ENCODE measurements around the gene VKORC1. TPM values are rescaled to one million over a fixed set of nuclear protein-coding genes. Genes with fewer than 3 reads are reported as not detected.

VKORC1 gene
- total RNA-seq, 1 experiment from 2014 or later, result 83.8 TPM

DNA sequence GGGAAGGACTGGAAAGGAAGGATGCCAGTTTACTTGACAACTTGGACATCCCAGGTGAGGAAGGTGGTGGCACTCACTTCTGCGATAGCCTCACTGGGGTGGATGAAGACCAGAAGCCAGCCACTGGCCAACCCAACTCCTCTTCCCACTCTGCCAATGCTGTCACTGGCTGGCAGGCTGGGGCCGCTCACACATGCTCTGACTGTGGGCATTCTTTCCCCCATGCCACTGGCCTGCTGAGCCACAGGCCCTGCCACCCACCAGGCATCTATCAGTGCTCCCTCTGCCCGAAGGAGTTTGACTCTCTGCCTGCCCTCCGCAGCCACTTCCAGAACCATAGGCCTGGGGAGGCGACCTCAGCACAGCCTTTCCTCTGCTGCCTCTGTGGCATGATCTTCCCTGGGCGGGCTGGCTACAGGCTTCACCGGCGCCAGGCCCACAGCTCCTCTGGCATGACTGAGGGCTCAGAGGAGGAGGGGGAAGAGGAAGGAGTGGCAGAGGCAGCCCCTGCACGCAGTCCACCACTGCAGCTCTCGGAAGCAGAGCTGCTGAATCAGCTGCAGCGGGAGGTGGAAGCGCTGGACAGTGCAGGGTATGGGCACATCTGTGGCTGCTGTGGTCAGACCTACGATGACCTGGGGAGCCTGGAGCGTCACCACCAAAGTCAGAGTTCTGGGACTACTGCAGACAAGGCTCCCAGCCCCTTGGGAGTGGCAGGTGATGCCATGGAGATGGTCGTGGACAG lies 15.8 kb downstream of the VKORC1 start:
- intact Hi-C loops (cut with micrococcal nuclease), result loop anchor here (10.0 kb wide), 1 partner anchor 376 kb away; the partner anchor contains the start of gene ARMC5
- Histone ChIP-seq H3K9me3 (ENCODE audit: control insufficient read depth in 1 of 2, insufficient read depth in 1 of 2, low read depth in 1 of 2, low read length in 2 of 2) (no peaks in the 10 kb centered on the region), H2AFZ (ENCODE audit: low read depth, low read length, poor library complexity, severe bottlenecking) (no peak overlapping the region), H3K27ac (ENCODE audit: low read depth, low read length) (no peak overlapping the region), H3K79me2 (ENCODE audit: insufficient read depth, low read length) (peaks cover 38% of the 10 kb centered on the region), H3K4me3 (replicated peaks in 1 of 2; ENCODE audit: low read depth in 1 of 2, low read length in 2 of 2) (no peak overlapping the region), H3K4me2 (ENCODE audit: low read length) (no peak overlapping the region), H4K20me1 (ENCODE audit: insufficient read depth) (no peaks in the 10 kb centered on the region), H3K27me3 (ENCODE audit: insufficient read depth, low read length) (no peaks in the 10 kb centered on the region), H3K9ac (ENCODE audit: low read length) (no peak overlapping the region), H3K9me2 (ENCODE audit: insufficient read depth) (no peaks in the 10 kb centered on the region), H3K4me1 (ENCODE audit: control insufficient read depth in 1 of 2, insufficient read depth in 2 of 2, low read length in 2 of 2) (peaks cover 3 to 19% of the 10 kb centered on the region in 2 experiments; a peak in 2 of 4 replicates), H3K36me3 (ENCODE audit: control insufficient read depth in 1 of 2, insufficient read depth in 2 of 2, low read length in 2 of 2) (peaks cover 19 to 42% of the 10 kb centered on the region in 2 experiments)
- no peak for ATAC-seq
- no peak for DNase-seq (ENCODE audit: low read depth, low spot score)
- BruUV-seq (replicated peaks), result no TSS peak
- ChIA-PET RAD21 (ENCODE audit: low non-redundant PET in 1 of 2, low total read pairs in 2 of 2, uncharacterized antibody in 2 of 2, unreplicated experiment in 2 of 2) (no interaction called here), CTCF (no interaction called here), POLR2A (no interaction called here)
- TF ChIP-seq EGR1 (IDR thresholded peaks at IDR 0.05; ENCODE audit: low read depth) (no peak), ZNF274 (IDR thresholded peaks at IDR 0.05; ENCODE audit: low read depth, low read length) (no peak), POLR2AphosphoS5 (IDR thresholded peaks at IDR 0.05; ENCODE audit: low read depth, low read length) (no peak), ELF1 (IDR thresholded peaks at IDR 0.05; ENCODE audit: borderline replicate concordance, low read depth) (no peak), EZH2 (IDR thresholded peaks at IDR 0.05) (no peak), SP1 (IDR thresholded peaks at IDR 0.05; ENCODE audit: low read depth) (no peak)

- TF ChIP-seq YY1 (IDR thresholded peaks at IDR 0.05; ENCODE audit: extremely low read depth, insufficient replicate concordance, low read depth, low read length) (no peak), CTCF (IDR thresholded peaks at IDR 0.05 in 2 of 3, conservative IDR thresholded peaks at IDR 0.05 in 1 of 3; ENCODE audit: borderline replicate concordance in 1 of 3, insufficient read depth in 1 of 3, low read depth in 2 of 3, low read length in 2 of 3) (peak in 1 of 3 experiments; percentile 26; a peak in 2 of 6 replicates)
- DNase-seq (ENCODE audit: low read depth, low spot score) (no peak), ATAC-seq (no peak)
- no peak overlapping the region for H3K4me2 ChIP-seq (ENCODE audit: low read length)
- H2AFZ ChIP-seq (ENCODE audit: low read depth, low read length, poor library complexity, severe bottlenecking), result no peak overlapping the region
- H3K27ac ChIP-seq (ENCODE audit: low read depth, low read length), result no peak overlapping the region
- H3K9me2 ChIP-seq (ENCODE audit: insufficient read depth), result no peaks in the 10 kb centered on the region
- H3K4me1 ChIP-seq (ENCODE audit: control insufficient read depth in 1 of 2, insufficient read depth in 2 of 2, low read length in 2 of 2), result peaks cover 3 to 18% of the 10 kb centered on the region in 2 experiments; a peak in 2 of 4 replicates
- H3K9me3 ChIP-seq (ENCODE audit: control insufficient read depth in 1 of 2, insufficient read depth in 1 of 2, low read depth in 1 of 2, low read length in 2 of 2), result no peaks in the 10 kb centered on the region
- H3K9ac ChIP-seq (ENCODE audit: low read length), result no peak overlapping the region
- H3K79me2 ChIP-seq (ENCODE audit: insufficient read depth, low read length), result peaks cover 41% of the 10 kb centered on the region
- H4K20me1 ChIP-seq (ENCODE audit: insufficient read depth), result no peaks in the 10 kb centered on the region
- no peak overlapping the region for H3K4me3 ChIP-seq (replicated peaks in 1 of 2; ENCODE audit: low read depth in 1 of 2, low read length in 2 of 2)
- no peaks in the 10 kb centered on the region for H3K27me3 ChIP-seq (ENCODE audit: insufficient read depth, low read length)
- peaks cover 14 to 42% of the 10 kb centered on the region in 2 experiments for H3K36me3 ChIP-seq (ENCODE audit: control insufficient read depth in 1 of 2, insufficient read depth in 2 of 2, low read length in 2 of 2)
- no TSS peak for BruUV-seq (replicated peaks)
- POLR2A ChIA-PET, result no interaction called here
- RAD21 ChIA-PET (ENCODE audit: low non-redundant PET in 1 of 2, low total read pairs in 2 of 2, uncharacterized antibody in 2 of 2, unreplicated experiment in 2 of 2), result no interaction called here
- intact Hi-C loops (cut with micrococcal nuclease), result loop anchor here (10.0 kb wide), 1 partner anchor 377 kb away; the partner anchor contains the start of gene ARMC5
- CTCF ChIA-PET, result no interaction called here
Observed at GRCh38 chr16:31077592-31078396, 16.8 kb downstream of the VKORC1 start.

Data from HCT116 (cell line).